Stimulated activated naive B cell treated with anti-CD40 and anti-IgM and Interleukin-4, amounts not matched to agents 10 μg/mL and 1 μg/mL and 100 μg/mL, for 72 hours (primary cell): ENCODE data around the gene RASGRP2.

Experiments used
- ATAC-seq, 2 donors: fragments of 150-1000 bp; cut with Tn5 transposase; replicated peaks; 2 replicates each; pipeline ENCODE4 v1.10.0; 2021; ENCODE audit warnings: moderate library complexity in 1 of 2
- DNase-seq: peaks from one replicate; pipeline ENCODE4 v3.0.0; 2021
- H3K27ac Mint-ChIP-seq: one replicate; pipeline ENCODE4 v1.8.0; 2022; ENCODE audit warnings: mild to moderate bottlenecking, mixed read lengths
- H3K27me3 Mint-ChIP-seq, 2 donors: one replicate each; pipeline ENCODE4 v1.8.0; 2022; ENCODE audit warnings: mixed read lengths in 2 of 2
- H3K36me3 Mint-ChIP-seq, 2 donors: one replicate each; pipeline ENCODE4 v1.8.0; 2022; ENCODE audit warnings: mixed read lengths in 2 of 2, mild to moderate bottlenecking in 1 of 2
- H3K4me1 Mint-ChIP-seq, 2 donors: one replicate each; pipeline ENCODE4 v1.8.0; 2022; ENCODE audit warnings: mixed read lengths in 2 of 2, mild to moderate bottlenecking in 1 of 2
- H3K4me3 Mint-ChIP-seq, 2 donors: one replicate each; pipeline ENCODE4 v1.8.0; 2022; ENCODE audit warnings: mild to moderate bottlenecking in 2 of 2, mixed read lengths in 2 of 2, moderate library complexity in 1 of 2
- H3K9me3 Mint-ChIP-seq, 2 donors: one replicate each; pipeline ENCODE4 v1.8.0; 2022; ENCODE audit warnings: mixed read lengths in 2 of 2, mild to moderate bottlenecking in 1 of 2

The RASGRP2 gene

GRCh38 chr11:64716473-64717267 is 27.3 kb downstream of the RASGRP2 start:
- ATAC-seq, result peak; percentile 24 to 28

GRCh38 chr11:64715756-64716472 is 28.0 kb downstream of the RASGRP2 start:
- DNase-seq, result no peak
- Mint-ChIP-seq H3K9me3 (no peaks in the 10 kb centered on the region), H3K36me3 (peaks cover 0 to 3% of the 10 kb centered on the region in 2 donors), H3K4me3 (no peak overlapping the region), H3K27me3 (peaks cover 73 to 76% of the 10 kb centered on the region in 2 donors), H3K4me1 (peaks cover 33 to 34% of the 10 kb centered on the region in 2 donors), H3K27ac (no peak overlapping the region)
- ATAC-seq, result no peak

More at GRCh38 chr11:64716473-64717267, 27.3 kb downstream of the RASGRP2 start:
- H3K36me3 Mint-ChIP-seq, result peaks cover 0 to 2% of the 10 kb centered on the region in 2 donors
- no peak overlapping the region for H3K27ac Mint-ChIP-seq
- no peak overlapping the region for H3K4me3 Mint-ChIP-seq
- peaks cover 70 to 72% of the 10 kb centered on the region in 2 donors for H3K27me3 Mint-ChIP-seq
- peaks cover 26 to 27% of the 10 kb centered on the region in 2 donors for H3K4me1 Mint-ChIP-seq
- no peaks in the 10 kb centered on the region for H3K9me3 Mint-ChIP-seq
- DNase-seq, result no peak

GRCh38 chr11:64715110-64715509 is 28.8 kb downstream of the RASGRP2 start:
- peak overlapping the region; percentile 82 for H3K27ac Mint-ChIP-seq
- peak overlapping the region in 1 of 2 donors; percentile 37 for H3K4me3 Mint-ChIP-seq
- DNase-seq, result no peak
- peaks cover 35 to 36% of the 10 kb centered on the region in 2 donors for H3K4me1 Mint-ChIP-seq
- peak; percentile 30 to 44 for ATAC-seq
- H3K27me3 Mint-ChIP-seq, result peaks cover 72 to 76% of the 10 kb centered on the region in 2 donors
- H3K36me3 Mint-ChIP-seq, result peaks cover 0 to 3% of the 10 kb centered on the region in 2 donors
- H3K9me3 Mint-ChIP-seq, result no peaks in the 10 kb centered on the region

DNA sequence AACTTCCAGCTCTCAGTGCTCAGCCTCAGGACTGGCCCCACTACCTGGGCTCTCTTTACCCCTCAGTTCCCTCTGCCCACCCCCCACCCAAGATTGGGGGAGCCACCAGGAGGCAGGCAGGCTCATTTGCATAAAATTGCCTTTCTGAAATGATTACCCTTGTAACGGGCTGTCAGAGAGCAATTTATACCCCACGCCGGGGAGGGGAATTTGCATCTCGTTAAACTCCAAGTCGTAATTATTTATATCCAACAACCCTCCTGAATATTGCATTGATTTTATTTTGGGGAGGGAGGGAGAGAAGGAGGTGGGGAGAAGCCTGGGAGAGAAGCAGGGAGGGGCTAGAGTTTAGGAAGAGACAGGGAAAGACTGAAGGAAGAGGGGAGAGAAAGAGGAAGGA is 29.3 kb downstream of the RASGRP2 start:
- Mint-ChIP-seq H3K27ac (peak overlapping the region; percentile 82), H3K36me3 (peaks cover 0 to 3% of the 10 kb centered on the region in 2 donors), H3K9me3 (no peaks in the 10 kb centered on the region), H3K27me3 (peaks cover 74 to 77% of the 10 kb centered on the region in 2 donors), H3K4me3 (peak overlapping the region; percentile 37 to 47), H3K4me1 (peaks cover 35 to 37% of the 10 kb centered on the region in 2 donors)
- ATAC-seq (no peak), DNase-seq (no peak)

DNA sequence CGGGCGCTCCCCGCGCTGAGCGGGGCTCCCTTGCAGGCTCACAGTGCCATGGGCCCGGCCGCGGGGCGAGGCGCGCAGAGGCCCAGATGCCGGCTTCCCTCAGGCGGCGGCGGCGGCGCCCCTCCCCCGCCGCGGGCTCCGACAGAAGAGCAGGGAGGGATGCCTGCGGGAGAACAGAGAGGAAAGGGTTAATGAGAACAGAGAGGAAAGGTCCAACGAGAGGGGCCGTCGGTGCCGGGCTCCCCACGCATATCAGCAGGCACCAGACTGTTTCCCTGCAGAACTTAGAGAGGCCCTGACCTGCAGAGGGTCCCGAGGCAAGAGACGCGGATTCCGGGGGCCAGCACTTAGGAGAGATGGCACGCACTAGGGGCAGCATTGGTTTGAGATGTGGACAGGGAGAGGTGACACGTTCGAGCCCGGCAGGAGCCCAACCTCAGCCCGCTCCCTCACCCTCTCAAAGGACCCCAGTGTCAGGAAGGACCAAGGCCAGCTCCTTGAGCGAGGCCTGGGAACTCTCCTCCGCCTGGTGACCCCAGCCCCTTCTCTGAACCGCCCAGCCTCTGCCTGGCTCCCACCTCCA is 30.1 kb downstream of the RASGRP2 start:
- peak overlapping the region; percentile 70 for H3K27ac Mint-ChIP-seq
- no peak for DNase-seq
- peaks cover 35 to 37% of the 10 kb centered on the region in 2 donors for H3K4me1 Mint-ChIP-seq
- no peak for ATAC-seq
- no peaks in the 10 kb centered on the region for H3K9me3 Mint-ChIP-seq
- H3K27me3 Mint-ChIP-seq, result peaks cover 80 to 82% of the 10 kb centered on the region in 2 donors
- H3K36me3 Mint-ChIP-seq, result peaks cover 0 to 3% of the 10 kb centered on the region in 2 donors
- peak overlapping the region; percentile 47 to 55 for H3K4me3 Mint-ChIP-seq

- DNase-seq (no peak), ATAC-seq (peak in 1 of 2 donors; percentile 25)
- peaks cover 0 to 3% of the 10 kb centered on the region in 2 donors for H3K36me3 Mint-ChIP-seq
- H3K4me1 Mint-ChIP-seq, result peaks cover 35 to 37% of the 10 kb centered on the region in 2 donors
- no peak overlapping the region for H3K4me3 Mint-ChIP-seq
- peaks cover 78 to 80% of the 10 kb centered on the region in 2 donors for H3K27me3 Mint-ChIP-seq
- H3K27ac Mint-ChIP-seq, result no peak overlapping the region
- H3K9me3 Mint-ChIP-seq, result no peaks in the 10 kb centered on the region
Observed at GRCh38 chr11:64713016-64713707, 30.8 kb downstream of the RASGRP2 start.

- Mint-ChIP-seq H3K27ac (no peak overlapping the region), H3K4me3 (peak overlapping the region in 1 of 2 donors; percentile 31), H3K36me3 (peaks cover 0 to 3% of the 10 kb centered on the region in 2 donors), H3K27me3 (peaks cover 75 to 80% of the 10 kb centered on the region in 2 donors), H3K4me1 (peaks cover 35 to 37% of the 10 kb centered on the region in 2 donors), H3K9me3 (no peaks in the 10 kb centered on the region)
- no peak for DNase-seq
- no peak for ATAC-seq
Observed at GRCh38 chr11:64712430-64713015, 31.4 kb downstream of the RASGRP2 start.

DNA sequence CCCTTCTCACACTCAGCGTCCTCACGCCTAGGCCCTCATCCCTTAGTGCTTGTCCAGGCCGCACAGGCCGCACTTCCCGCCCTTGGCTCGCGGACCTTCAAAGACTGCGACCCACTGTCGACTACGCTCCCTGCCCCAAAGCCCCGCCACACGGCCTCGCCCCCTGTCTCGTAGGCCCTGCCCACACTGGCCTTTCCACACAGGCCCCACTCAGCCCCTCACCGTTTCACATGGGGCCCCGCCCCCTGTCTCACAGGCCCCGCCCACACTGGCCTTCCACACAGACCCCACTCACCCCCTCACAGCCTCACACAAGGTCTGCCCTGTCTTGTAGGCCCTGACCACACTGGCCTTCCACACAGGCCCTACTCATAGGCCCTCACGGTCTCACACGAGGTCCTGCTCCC is 32.0 kb downstream of the RASGRP2 start:
- H3K36me3 Mint-ChIP-seq, result peaks cover 0 to 3% of the 10 kb centered on the region in 2 donors
- peak overlapping the region; percentile 75 for H3K27ac Mint-ChIP-seq
- peaks cover 70 to 75% of the 10 kb centered on the region in 2 donors for H3K27me3 Mint-ChIP-seq
- no peak for ATAC-seq
- no peak for DNase-seq
- H3K4me1 Mint-ChIP-seq, result peaks cover 35 to 37% of the 10 kb centered on the region in 2 donors
- H3K4me3 Mint-ChIP-seq, result peak overlapping the region; percentile 15 to 31
- no peaks in the 10 kb centered on the region for H3K9me3 Mint-ChIP-seq

DNA sequence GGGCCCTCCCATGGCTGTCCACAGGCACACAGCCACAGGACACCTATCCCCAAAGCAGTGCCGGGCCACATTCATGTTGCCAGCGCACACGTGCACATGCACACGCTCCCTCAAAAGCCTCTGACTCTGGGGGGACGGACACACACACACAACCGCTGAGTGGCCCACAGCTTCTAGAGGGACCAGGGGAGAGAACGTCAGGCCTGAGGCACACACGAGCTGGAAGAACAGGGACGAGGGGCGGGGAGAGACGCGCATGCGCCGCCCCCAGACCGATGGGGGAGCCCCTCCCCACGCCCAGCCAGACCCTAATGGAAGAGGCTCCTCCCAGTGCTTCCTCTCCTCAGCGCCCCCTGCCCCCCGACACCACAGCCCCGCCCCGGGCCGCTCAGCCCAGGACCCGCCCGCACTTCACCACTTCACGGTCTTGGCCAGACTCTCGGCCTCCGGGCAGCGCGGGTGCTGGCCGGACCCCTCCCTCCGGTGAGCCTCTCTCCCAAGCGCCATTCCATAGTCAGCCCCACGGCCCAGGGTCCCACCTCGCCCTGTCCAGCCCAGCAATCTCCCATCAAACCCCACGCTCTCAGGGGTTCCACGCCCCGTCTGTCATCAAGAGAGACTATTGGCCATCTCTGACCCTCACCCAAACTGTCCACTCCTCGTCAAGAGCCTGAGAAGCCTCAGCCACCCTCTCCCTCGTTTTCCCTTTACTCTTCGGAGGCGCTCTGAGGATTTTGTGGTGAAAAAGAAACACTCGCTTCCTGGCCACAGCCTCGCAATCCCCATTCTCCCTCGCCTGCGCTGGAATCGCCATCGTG is 32.6 kb downstream of the RASGRP2 start:
- ATAC-seq (no peak), DNase-seq (no peak)
- no peaks in the 10 kb centered on the region for H3K9me3 Mint-ChIP-seq
- H3K27me3 Mint-ChIP-seq, result peaks cover 69 to 70% of the 10 kb centered on the region in 2 donors
- H3K4me1 Mint-ChIP-seq, result peaks cover 35% of the 10 kb centered on the region in 2 donors
- peaks cover 0 to 3% of the 10 kb centered on the region in 2 donors for H3K36me3 Mint-ChIP-seq
- peak overlapping the region; percentile 12 to 15 for H3K4me3 Mint-ChIP-seq
- peak overlapping the region; percentile 75 for H3K27ac Mint-ChIP-seq

GRCh38 chr11:64710418-64711137 is 33.4 kb downstream of the RASGRP2 start:
- Mint-ChIP-seq H3K27me3 (peaks cover 63 to 66% of the 10 kb centered on the region in 2 donors), H3K9me3 (no peaks in the 10 kb centered on the region), H3K4me1 (peaks cover 31 to 35% of the 10 kb centered on the region in 2 donors), H3K27ac (no peak overlapping the region), H3K36me3 (peaks cover 0 to 3% of the 10 kb centered on the region in 2 donors), H3K4me3 (no peak overlapping the region)
- DNase-seq, result no peak
- ATAC-seq, result no peak

GRCh38 chr11:64705501-64705900 is 38.4 kb downstream of the RASGRP2 start:
- DNase-seq (no peak), ATAC-seq (no peak)
- no peak overlapping the region for H3K27ac Mint-ChIP-seq
- peaks cover 41 to 49% of the 10 kb centered on the region in 2 donors for H3K27me3 Mint-ChIP-seq
- H3K9me3 Mint-ChIP-seq, result no peaks in the 10 kb centered on the region
- no peaks in the 10 kb centered on the region for H3K36me3 Mint-ChIP-seq
- peaks cover 4 to 6% of the 10 kb centered on the region in 2 donors for H3K4me1 Mint-ChIP-seq
- H3K4me3 Mint-ChIP-seq, result no peak overlapping the region

- no peaks in the 10 kb centered on the region for H3K9me3 Mint-ChIP-seq
- no peak overlapping the region for H3K27ac Mint-ChIP-seq
- peaks cover 1 to 6% of the 10 kb centered on the region in 2 donors for H3K4me1 Mint-ChIP-seq
- DNase-seq (no peak), ATAC-seq (no peak)
- H3K4me3 Mint-ChIP-seq, result no peak overlapping the region
- no peaks in the 10 kb centered on the region for H3K36me3 Mint-ChIP-seq
- H3K27me3 Mint-ChIP-seq, result peaks cover 25 to 34% of the 10 kb centered on the region in 2 donors
Observed at GRCh38 chr11:64703048-64703447, 40.9 kb downstream of the RASGRP2 start.
